ENCODE data around the gene VAV3. TPM values are rescaled to one million over a fixed set of nuclear protein-coding genes. Genes with fewer than 3 reads are reported as not detected.

The VAV3 gene
- total and polyA plus RNA-seq, 9 of the 15 experiments (the other 6 are each of a cell fraction or from before 2014, with no cell fraction given), result not detected

- CTCF ChIA-PET (ENCODE audit: low intra/inter-chr PET ratio), result no interaction called here
- POLR2A ChIA-PET, result no interaction called here
- Histone ChIP-seq H3K4me1 (replicated peaks in 1 of 2; ENCODE audit: control insufficient read depth in 2 of 2, insufficient read depth in 2 of 2, low read length in 2 of 2) (no peaks in the 10 kb centered on the region), H3K9ac (ENCODE audit: insufficient read depth in 1 of 2, low read depth in 2 of 2, low read length in 2 of 2) (no peak overlapping the region), H3K79me2 (ENCODE audit: control insufficient read depth, insufficient read depth, low read length) (no peaks in the 10 kb centered on the region), H3K36me3 (ENCODE audit: control insufficient read depth, insufficient read depth, low read length) (no peaks in the 10 kb centered on the region), H3K4me2 (ENCODE audit: insufficient read depth, low read length) (no peak overlapping the region), H4K20me1 (replicated peaks; ENCODE audit: control insufficient read depth, insufficient read depth, low read length) (no peaks in the 10 kb centered on the region), H3K27me3 (ENCODE audit: control insufficient read depth in 2 of 2, insufficient read depth in 2 of 2, low read length in 2 of 2) (no peaks in the 10 kb centered on the region; a peak in 2 of 5 replicates), H3K4me3 (no peak overlapping the region), H3K9me3 (replicated peaks; ENCODE audit: control insufficient read depth, insufficient read depth, low read depth, low read length) (no peaks in the 10 kb centered on the region), H3K9me1 (ENCODE audit: control insufficient read depth, insufficient read depth, low read length) (no peaks in the 10 kb centered on the region), H2AFZ (ENCODE audit: low read depth, low read length) (no peak overlapping the region), H3K27ac (ENCODE audit: extremely low read depth, low read depth, low read length) (no peak overlapping the region)
- in situ Hi-C loops (cut with MboI), result no loop called here
- under 1% methylated on average over 7 of the region's 7 CpGs for WGBS (ENCODE audit: insufficient coverage, low coverage, missing lambda C conversion rate)
- ATAC-seq (no peak), FAIRE-seq (no peak), DNase-seq (ENCODE audit: extremely low read depth in 1 of 4, low spot score in 3 of 4) (no peak)
- BruUV-seq (replicated peaks), result no TSS peak
- intact Hi-C loops (cut with micrococcal nuclease), result no loop called here
- TF ChIP-seq SRF (CRISPR knock-in tag; IDR thresholded peaks at IDR 0.05) (no peak), ELK1 (CRISPR knock-in tag; IDR thresholded peaks at IDR 0.05) (no peak), ZNF639 (CRISPR knock-in tag; conservative IDR thresholded peaks at IDR 0.05 in 1 of 2, IDR thresholded peaks at IDR 0.05 in 1 of 2) (no peak), FOXA1 (IDR thresholded peaks at IDR 0.05; ENCODE audit: borderline replicate concordance) (no peak), FUS (optimal IDR thresholded peaks at IDR 0.05; ENCODE audit: low read depth, low read length) (no peak), E4F1 (CRISPR knock-in tag; IDR thresholded peaks at IDR 0.05; ENCODE audit: borderline replicate concordance) (no peak), ZFP1 (CRISPR knock-in tag; IDR thresholded peaks at IDR 0.05) (no peak)
Observed at GRCh38 chr1:107981277-107981676, 16.3 kb upstream of the VAV3 start.
